Stimulated activated CD4-positive, alpha-beta T cell treated with anti-CD3 and anti-CD28 coated beads, Interleukin-12 subunit alpha, Interleukin-12 subunit beta, amount 100 ng/mL, for 4 hours (primary cell): ENCODE results near the gene GPC5.
"Not testable (repeated sequence)": the region's sequence is repeated elsewhere in the genome, so short reads cannot be mapped to it uniquely, and the experiment has no call there.

ENCODE experiments used
- DNase-seq: peaks from one replicate; pipeline ENCODE4 v3.0.0-alpha.2; 2020

GPC5 gene

DNA sequence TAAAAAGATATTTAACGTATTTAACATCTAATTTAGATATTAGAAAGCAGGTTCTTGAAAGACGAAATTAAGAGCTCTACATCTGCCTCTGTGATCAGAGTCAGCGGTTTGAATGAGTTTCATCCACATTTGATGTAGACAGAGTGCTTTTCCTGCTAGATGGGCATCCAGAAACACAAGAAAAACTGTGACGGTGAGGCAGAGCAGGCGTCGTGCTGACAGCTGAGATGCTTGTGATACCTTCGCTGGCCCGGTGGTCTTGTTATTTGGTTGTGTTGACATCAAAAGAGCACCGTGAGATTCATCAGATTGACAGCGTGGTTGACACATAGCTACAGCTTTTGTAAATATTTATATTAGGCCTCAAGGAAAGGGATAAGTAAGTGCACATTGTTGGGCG is 399.1 kb downstream of the GPC5 start:
- no peak for DNase-seq

DNA sequence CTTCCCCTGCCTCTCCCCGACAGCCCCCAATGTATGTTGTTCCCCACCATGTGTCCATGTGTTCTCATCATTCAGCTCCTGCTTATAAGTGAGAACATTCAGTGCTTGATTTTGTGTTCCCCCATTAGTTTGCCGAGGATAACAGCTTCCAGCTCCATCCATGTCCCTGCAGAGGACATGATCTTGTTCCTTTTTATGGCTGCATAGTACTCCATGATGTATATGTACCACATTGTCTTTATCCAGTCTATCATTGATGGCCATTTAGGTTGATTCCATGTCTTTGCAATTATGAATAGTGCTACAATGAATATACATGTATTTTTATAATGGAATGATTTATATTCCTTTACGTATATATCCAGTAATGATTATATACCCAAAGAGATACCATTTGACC is 399.9 kb downstream of the GPC5 start:
- DNase-seq = not testable (repeated sequence)

DNA sequence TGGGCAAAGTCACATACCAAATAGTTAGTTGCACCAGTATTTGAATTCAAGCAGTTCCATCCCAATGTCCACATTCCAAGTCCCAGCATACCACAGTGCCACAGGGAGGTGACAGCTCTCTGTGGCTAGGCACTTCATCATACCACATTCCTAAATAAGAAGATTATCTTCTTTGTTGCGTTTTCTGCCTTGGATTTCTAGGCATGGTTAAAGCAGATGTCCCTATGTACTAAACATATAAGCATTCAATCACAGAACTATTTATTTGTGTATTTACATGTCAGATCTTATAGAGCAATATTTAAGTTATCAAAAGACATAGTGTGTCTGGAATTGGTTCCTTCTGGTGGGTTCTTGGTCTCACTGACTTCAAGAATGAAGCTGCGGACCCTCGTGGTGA is 403.4 kb downstream of the GPC5 start:
- not testable (repeated sequence) for DNase-seq

DNA sequence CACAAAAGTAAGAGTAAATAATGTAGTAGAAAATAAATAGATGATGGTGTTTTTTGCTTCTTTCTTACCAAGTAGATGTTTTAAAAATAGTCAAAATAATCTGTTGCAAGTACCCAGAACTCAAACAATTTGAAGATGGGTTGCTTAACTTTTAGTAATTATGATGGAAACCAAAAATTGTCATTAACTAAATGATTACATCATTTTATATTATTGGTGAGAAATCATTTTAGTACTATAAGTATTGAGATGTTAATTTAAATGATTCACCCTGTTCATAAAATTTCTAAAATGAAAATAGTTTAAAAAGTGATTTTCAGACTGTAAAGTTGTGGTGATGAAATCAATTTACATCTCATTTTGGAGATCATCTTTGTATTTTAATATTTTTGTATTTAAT is 404.5 kb downstream of the GPC5 start:
- DNase-seq = no peak

DNA sequence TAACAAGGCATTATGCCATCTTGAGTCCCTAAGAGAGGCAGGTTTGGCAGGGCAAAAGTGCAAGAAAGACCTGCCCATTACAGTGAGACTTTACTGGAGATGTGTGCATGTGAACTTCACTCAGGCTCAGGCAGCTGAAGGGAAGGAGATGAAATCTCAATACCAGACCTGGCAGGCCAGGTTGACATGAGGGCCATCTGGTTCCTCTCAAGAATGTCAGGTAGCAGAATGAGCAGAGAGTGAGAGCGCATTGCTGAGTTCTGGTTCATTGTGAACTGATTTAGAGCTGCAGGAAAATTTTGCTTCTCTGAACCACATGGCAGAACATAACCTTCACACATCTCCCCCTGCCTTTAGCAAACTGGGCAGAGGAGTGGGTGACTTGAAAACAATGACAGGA is 406.3 kb downstream of the GPC5 start:
- no peak for DNase-seq

DNA sequence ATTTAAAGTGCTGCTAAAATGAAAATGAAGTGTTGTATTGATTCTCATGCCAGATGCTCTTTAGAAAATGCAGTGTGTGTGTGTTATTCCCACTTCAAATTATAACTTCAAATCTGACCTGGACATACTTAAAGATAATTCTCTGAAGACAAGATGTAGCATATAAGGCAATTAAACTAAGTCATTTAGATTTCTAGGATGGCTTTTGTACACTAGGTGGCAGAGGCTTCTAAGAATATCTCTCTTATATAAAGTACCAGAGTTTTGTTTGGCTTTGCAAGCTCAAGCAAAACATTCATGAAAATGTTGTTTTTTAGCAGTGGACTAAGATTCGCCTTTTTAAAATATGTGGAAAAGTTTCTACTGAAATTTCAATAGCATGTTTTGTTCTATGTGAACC is 407.2 kb downstream of the GPC5 start:
- no peak for DNase-seq

DNA sequence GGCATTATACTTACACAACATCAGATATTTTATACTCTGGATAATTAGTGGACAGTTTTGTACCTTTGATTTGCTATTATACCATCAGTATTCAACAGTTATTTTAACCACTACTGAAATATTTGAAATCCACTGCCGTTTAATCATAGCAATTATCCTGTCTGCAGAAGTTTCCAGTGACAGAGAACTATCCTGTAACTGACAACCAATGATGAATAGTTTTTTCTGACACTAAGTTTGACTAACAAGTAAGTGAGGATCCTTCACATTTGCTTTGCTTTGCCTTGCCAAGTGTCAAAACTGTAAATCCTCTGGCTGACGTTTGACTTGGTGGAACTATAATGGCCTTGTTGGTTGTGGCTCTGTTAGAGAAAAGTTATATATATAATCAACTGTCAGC is 410.7 kb downstream of the GPC5 start:
- DNase-seq = no peak

DNA sequence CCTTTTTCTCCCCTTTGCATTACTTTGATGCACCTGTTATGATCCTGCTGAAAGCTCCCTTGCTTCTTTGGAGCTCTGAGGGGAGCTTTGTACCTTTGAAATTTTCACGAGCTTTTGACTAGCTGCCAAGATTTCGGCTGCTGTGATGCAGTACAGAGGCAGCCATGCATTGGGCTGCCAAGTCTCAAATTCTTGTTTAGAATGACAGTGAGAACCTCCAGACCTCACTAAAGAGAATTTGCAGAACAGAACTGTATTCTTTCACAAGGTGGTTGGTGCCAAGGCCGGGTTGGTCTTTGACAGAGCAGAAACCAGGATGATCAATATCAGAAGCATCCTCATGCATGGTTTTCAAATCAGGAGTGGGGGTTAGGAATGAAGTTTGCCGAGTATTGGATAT is 414.8 kb downstream of the GPC5 start:
- no peak for DNase-seq

DNA sequence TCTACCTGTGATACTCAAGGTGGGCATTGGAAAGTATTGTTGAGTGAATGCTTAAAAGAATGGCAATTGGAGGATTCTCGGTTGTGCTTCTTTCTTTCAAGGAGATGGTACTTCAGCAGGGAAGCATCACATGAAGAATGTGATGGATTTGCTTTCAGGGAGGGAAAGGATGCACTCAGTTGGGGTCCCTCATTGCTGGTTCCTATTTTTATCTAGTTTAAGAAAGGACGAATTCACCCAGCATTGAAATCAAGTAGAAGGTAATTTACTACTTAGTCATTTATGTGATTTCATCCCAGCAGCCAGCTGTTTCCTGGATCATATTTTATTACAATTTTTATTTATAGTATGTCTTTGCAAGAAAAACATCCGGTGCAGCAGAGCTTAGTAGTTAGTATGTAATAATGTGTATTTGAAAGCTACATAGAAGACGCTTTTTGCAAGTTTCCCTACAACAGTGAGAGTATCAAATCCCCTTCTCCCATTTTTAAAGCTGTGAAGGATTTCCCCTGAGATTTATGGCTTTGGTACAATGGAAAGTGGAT is 417.9 kb downstream of the GPC5 start:
- no peak for DNase-seq

DNA sequence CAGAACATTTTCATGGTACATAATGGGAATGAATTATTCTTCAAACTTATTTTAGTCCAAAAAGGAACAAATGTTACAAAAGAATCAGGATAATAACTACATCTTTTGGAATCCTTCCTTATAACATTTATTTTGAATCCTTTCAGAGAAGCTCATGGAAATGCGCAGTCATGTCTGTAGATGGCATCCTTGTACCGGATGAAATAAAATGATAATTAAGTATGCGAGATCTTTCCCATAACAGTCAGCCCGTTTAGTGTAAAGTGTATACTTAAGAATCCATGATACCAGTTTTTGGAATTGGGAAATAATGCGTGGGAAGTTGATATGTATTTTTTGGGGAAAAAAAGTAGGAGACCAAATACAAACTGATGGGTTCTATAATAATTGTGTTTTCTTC is 418.8 kb downstream of the GPC5 start:
- DNase-seq = no peak

DNA sequence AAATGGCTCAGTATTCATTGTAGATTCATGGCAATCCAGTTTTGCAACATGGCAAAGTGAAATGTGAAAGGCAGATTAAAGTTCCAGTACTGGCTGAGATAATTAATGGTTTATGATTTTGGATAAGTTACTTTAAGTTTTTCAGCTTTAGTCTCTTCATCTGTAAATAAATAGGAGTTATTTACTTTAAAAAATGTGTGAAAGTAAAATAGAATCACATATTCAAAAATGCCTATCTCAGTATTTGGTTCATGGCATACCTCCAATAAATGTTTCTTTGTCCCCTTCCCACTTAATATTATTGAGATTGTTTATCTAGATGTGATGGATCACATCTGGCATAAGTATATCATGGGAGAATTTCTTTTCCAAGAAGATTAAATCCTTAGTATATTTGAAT is 426.0 kb downstream of the GPC5 start:
- no peak for DNase-seq

DNA sequence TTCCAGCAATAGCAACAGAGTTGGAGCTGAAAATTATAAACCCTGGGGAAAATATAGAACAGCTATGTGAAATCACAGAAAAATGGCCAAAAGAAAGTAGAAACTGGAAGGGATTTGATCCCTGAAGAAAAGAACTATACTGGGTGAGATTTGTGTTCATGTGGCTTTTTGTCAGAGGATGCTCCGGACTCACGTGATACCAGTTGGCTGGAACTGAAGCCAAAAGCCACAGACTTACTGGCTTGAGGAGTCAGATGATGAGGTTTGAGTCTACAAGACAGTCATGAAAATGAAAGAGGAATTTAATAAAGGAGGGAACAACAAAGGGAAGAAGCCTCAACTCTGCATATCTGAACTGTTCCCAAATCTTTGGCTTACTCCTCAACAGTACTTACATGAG is 427.1 kb downstream of the GPC5 start:
- no peak for DNase-seq

DNA sequence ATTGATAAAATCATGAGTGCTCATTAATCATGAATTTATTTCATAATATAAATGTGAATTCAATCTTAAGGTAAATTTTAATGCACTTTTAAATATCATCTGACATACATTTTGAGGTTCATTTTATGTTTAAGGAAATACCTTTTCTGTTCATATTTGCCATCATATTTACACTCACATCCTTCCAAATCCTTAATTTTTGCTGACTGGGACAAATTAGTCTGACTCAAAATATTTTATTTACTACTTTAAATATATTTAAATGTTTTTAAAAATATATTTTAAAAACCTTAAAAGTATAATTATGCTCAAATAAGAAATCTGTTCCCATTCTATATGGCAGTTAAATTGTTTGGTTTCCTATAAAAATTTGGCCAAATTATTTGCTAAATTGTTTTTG is 438.1 kb downstream of the GPC5 start:
- DNase-seq = no peak

DNA sequence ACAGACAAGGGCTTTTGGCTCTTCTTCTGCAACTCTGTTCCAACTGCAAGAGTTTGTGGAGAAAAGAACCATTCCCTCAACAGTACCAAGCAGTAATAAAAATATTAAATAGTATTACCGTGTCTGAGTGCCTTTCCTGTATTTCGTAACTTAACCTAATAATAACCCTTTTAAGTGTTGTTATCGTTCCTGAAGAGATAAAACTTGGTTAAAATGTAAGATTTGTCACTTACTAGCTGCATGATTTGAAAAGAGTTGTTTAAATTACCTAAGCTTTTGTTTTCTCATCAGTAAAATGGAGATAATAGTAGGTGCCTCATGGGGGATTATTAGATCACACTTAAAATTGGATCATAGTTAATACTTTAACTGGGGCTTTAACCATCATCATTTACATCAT is 447.2 kb downstream of the GPC5 start:
- DNase-seq = no peak

DNA sequence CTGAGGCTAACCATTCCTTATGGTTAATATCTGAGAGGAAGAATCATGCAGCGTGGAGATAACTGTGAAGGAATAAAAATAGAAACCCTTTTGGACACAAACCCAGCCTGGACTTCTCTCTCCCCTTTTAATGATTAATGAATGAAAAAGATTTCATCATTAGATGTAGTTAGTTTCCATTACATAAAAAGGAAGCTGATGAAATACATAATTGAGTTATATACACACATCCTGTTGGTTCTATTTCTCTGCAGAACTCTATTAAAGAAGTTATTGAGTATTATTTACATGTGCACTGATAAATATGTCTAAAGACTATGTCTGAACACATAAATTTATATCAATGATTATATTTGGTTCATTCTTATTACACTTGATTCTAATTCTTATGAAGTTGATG is 465.3 kb downstream of the GPC5 start:
- no peak for DNase-seq

DNA sequence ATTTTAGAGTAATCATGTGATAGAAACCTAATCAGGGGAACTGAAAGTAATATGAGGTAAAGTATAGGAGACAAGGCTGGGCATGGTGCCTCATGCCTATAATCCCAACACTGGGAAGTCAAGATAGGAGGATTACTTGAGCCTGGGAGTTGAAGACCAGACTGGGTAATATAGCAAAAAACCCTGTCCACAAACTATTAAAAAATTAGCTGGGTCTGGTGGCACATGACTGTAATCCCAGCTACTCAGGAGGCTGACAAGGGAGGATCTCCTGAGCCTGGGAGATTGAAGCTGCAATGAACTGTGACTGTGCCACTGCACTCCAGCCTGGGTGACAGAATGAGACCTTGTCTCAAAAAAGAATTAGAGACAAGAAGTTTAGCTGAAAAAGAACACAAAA is 469.9 kb downstream of the GPC5 start:
- DNase-seq = no peak

DNA sequence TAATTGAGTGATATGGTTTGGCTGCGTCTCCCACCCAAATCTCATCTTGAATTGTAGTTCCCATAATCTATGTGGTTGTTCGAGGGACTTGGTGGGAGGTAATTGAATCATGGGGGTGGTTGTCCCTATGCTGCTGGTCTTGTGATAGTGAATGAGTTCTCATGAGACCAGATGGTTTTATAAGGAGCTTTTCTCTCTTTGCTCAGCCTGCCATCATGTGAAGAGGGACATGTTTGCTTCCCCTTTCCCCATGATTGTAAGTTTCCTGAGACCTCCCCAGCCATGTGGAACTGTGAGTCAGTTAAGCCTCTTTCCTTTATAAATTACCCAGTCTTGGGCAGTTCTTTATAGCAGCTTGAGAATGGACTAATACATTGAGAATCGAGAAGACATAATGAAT is 480.1 kb downstream of the GPC5 start:
- DNase-seq = no peak

DNA sequence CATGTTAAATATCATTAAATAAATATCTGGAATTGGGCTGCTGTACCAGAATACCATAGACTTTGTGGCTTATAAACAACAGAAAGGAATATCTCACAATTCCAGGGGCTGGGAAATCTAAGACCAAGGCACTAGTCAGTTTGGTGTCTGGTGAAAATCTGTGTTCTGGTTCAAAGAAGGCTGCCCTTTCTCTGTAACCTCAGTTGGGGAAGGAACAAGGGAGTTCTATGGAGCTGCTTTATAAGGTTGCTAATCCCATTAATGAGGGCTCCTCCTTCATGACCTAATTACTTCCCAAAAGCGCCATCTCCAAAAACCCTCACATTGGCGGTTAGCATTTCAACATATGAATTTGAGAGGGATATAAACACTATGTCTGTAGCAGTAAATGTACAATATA is 480.9 kb downstream of the GPC5 start:
- DNase-seq = no peak

DNA sequence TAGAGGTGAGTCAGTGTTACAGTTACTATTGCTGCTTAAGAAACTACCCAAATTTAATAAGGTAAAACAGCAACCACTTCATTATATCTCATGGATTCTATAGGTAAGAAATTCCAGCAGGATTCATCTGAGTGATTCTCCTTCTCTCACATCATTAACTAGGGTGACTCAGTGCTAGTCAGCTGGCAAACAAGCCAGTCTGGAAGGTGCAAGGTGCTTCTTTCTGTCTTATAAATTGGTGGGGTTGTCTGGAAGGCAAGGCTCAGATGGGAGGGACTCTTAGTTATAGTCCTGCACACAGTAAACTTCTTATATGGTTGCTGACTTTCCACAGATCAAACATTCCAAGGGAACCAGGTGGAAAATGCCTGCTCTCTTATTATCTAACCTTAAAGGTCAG is 484.5 kb downstream of the GPC5 start:
- no peak for DNase-seq

DNA sequence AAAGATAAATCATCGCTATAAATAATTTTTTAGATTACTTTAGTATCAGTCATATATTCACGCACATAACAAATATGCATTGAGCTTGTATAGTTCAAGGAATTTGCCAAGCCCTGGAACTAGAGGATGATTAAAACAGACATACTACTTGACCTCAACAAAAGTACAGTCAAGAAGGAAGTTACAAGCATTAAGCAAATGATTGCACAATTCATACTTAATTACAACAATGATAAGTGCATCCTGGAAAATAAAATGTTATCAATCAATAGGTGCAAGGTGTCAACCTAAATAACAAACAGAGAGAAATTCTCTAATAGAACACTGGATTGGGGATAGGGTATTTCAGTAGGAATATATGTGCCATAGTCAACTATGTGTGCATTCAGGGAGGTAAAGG is 491.2 kb downstream of the GPC5 start:
- no peak for DNase-seq

DNA sequence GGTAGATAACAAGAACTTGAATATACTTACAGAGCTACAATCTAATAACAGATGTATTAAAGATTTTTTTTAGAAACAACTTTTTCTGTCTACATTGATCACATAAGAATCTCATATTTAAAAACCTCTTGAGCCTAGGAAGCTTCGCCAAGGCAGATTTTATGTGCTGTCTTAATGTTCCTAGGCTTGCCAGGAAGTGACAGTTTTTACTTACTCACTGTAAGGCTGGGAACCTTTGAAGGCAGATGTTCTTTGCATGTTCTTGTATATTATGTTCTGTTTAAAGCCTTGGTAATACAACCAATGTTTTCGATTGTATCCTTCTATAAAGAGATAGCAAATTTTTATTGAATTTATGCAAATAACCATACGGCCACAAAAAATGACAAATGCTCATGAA is 492.7 kb downstream of the GPC5 start:
- no peak for DNase-seq

DNA sequence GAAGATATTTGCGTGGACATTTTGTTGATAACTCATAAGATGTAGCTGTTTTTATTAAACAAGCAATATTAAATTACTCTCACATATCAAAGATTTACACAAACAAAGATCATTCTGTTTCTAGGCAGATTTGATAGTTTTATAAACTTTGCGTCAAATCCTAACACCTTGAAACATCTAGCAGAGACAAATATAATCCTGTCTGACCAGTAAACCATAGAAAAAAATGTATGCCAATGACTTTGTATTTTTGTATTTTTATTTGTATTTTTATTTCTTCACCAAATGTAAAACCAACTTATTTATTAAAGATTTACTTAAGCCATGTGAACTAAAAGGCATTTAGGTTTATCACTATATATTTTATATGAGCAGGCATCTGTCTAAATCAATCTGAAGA is 494.6 kb downstream of the GPC5 start:
- DNase-seq = no peak

DNA sequence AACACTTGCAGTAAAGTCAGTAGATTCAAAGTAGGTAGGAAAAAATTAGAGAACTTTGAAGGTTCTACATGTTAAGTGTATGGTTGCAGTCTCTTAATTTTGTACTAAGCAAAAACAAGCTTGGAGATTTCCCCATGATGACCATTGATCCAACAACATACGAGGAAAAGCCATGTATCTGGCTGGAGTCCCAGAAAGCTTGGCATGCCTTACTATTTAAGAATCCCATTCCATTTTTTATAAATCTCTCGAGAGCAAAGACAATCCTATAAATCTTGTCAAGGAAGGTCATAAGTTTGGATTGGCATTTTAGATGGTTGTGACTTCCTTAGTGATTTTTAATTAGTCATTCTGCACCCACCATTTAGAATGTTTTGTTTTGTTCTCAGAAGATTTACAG is 495.9 kb downstream of the GPC5 start:
- DNase-seq = no peak

DNA sequence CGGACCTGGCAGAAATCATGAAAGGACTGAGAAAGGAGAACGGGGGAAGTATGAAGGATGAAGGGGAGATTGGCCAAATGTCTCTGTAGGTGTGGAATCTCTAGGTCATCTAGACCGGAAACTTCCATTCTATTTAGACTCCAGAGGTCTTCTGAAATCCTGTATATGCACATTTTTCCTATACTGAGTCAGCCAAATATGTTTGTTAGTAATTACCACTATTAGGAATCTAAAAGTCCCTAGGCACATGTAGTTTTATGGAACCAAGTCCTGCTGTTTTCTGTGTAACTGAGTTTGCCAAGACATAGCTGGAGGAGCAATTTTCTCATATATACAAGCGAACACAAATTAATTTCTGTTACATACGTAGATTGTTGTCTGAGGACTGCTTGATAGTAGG is 498.1 kb downstream of the GPC5 start:
- no peak for DNase-seq

DNA sequence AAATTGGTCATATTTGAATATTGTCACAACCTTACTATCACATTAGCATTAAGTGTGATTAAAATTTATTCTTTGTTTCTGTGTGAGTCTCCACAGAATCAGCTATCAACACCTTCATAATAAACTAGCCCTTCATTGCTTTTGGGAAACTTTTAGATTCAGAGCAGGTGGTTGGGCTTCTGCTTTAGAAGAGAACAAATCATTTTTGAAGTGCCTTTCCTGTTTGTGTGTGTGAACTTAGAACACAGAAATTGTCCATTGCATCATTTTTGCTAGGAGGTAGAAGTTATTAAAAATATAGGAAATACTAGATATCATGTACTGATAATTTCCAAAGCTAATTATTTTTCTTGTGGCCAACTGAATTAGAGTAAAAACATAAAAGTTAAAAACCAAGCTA is 500.6 kb downstream of the GPC5 start:
- DNase-seq = not testable (repeated sequence)

DNA sequence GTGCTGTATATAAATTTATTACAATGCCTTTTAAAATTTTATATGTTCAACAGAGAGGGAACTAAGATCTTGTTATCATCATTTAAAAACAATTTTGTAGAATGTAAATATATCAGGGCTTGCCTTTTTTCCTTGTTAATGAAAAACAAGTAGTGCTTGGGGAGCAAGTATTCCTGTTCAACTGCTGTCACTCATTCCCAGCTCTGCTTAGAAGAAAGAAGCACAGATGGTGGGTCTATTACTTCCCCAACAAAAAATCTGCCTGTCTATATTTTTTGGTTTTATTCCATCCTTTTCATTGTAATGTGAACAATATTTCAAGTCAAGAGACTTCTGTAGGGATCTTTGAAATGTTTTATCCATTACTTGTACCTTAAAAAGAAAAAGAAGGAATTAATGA is 503.9 kb downstream of the GPC5 start:
- no peak for DNase-seq
